MCF 10A (cell line): ENCODE data around the gene LRRC1. TPM values are rescaled to one million over a fixed set of nuclear protein-coding genes. Genes with fewer than 3 reads are reported as not detected.

Experiments used
- BruUV-seq: library from RNA; stranded (reverse); fragments of 400-500 nt; replicated peaks from 2 replicates; lab custom pipeline; 2021; lab: Mats Ljungman, UMichigan
- CTCF ChIA-PET: fragments of 300-600 bp; sonication (Branson Sonifier 250); formaldehyde crosslinking; extraction: SDS; loops from one replicate; lab custom pipeline; 2021; ENCODE audit warnings: antibody characterized with exemption, inconsistent platforms; lab: Yijun Ruan, JAX
- POLR2A ChIA-PET: fragments of 300-600, 350-650 bp; sonication (Branson Sonifier 250); formaldehyde crosslinking; extraction: SDS; loops from one replicate; lab custom pipeline; 2020; ENCODE audit warnings: antibody characterized with exemption, inconsistent platforms; lab: Yijun Ruan, JAX
- DNase-seq: peaks from one replicate; pipeline ENCODE4 v3.0.0-alpha.2; 2018; ENCODE audit not compliant: unreplicated experiment
- H3K27ac Mint-ChIP-seq: one replicate; pipeline ENCODE4 v1.8.0; 2022; ENCODE audit warnings: mild to moderate bottlenecking, low read depth, mixed read lengths; ENCODE audit not compliant: unreplicated experiment
- H3K27me3 Mint-ChIP-seq: one replicate; pipeline ENCODE4 v1.8.0; 2022; ENCODE audit warnings: mixed read lengths; ENCODE audit not compliant: insufficient read depth, unreplicated experiment
- H3K36me3 Mint-ChIP-seq: one replicate; pipeline ENCODE4 v1.8.0; 2022; ENCODE audit warnings: mild to moderate bottlenecking, moderate library complexity, mixed read lengths; ENCODE audit not compliant: insufficient read depth, unreplicated experiment
- H3K4me1 Mint-ChIP-seq: one replicate; pipeline ENCODE4 v1.8.0; 2022; ENCODE audit warnings: mixed read lengths; ENCODE audit not compliant: insufficient read depth, unreplicated experiment
- H3K4me3 Mint-ChIP-seq: one replicate; pipeline ENCODE4 v1.8.0; 2022; ENCODE audit warnings: mild to moderate bottlenecking, moderate library complexity, mixed read lengths; ENCODE audit not compliant: unreplicated experiment
- H3K9me3 Mint-ChIP-seq: one replicate; pipeline ENCODE4 v1.8.0; 2022; ENCODE audit warnings: mixed read lengths; ENCODE audit not compliant: unreplicated experiment
- intact Hi-C: fragments of 100-400 bp; cut with micrococcal nuclease; formaldehyde crosslinking; loops from 2 replicates; pipeline ENCODE4 v1.14.1; 2022
- total RNA-seq: library from RNA; stranded (reverse); gene quantifications from 2 replicates; pipeline ENCODE4 v1.2.3, GENCODE V29; 2022
- TF ChIP-seq, protein P1 (sequence below): fragments of 200-600 bp; IDR thresholded peaks from one replicate; pipeline ENCODE4 v1.8.0; 2022; ENCODE audit warnings: antibody characterized with exemption, mild to moderate bottlenecking; ENCODE audit not compliant: unreplicated experiment

LRRC1 gene
- total RNA-seq, 1 experiment from 2014 or later, result 18.6 TPM

DNA sequence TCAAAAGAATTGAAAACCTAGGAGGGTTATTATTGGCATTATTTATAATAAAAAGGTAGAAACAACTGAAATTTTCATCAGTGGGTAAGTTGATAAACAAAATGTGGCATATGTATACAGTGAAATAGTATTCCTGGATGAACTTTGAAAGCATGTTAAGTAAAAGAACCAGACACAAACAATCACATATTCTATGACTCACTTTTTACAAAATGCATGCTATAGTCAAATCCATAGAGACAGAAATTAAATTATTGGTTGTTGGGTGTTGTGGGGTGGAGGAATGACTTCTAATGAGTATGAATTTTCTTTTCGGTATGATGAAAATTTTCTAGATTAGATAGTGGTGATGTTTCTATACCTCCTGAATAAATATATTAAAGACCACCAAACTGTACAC lies 94.6 kb downstream of the LRRC1 start:
- ChIA-PET POLR2A (interaction anchor here (0.7 kb wide), 1 partner anchor 79 kb away, joined by 3 read pairs; no protein-coding TSS in a partner anchor), CTCF (interaction anchor here (0.5 kb wide), 1 partner anchor 94 kb away, joined by 3 read pairs; the partner anchor contains the start of gene LRRC1)
- TF ChIP-seq, protein P1, sequence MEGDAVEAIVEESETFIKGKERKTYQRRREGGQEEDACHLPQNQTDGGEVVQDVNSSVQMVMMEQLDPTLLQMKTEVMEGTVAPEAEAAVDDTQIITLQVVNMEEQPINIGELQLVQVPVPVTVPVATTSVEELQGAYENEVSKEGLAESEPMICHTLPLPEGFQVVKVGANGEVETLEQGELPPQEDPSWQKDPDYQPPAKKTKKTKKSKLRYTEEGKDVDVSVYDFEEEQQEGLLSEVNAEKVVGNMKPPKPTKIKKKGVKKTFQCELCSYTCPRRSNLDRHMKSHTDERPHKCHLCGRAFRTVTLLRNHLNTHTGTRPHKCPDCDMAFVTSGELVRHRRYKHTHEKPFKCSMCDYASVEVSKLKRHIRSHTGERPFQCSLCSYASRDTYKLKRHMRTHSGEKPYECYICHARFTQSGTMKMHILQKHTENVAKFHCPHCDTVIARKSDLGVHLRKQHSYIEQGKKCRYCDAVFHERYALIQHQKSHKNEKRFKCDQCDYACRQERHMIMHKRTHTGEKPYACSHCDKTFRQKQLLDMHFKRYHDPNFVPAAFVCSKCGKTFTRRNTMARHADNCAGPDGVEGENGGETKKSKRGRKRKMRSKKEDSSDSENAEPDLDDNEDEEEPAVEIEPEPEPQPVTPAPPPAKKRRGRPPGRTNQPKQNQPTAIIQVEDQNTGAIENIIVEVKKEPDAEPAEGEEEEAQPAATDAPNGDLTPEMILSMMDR, result no peak
- Mint-ChIP-seq H3K27ac (no peak overlapping the region), H3K27me3 (no peaks in the 10 kb centered on the region), H3K4me3 (no peak overlapping the region), H3K9me3 (no peaks in the 10 kb centered on the region), H3K4me1 (peaks cover 5% of the 10 kb centered on the region), H3K36me3 (no peaks in the 10 kb centered on the region)
- BruUV-seq, result no TSS peak
- intact Hi-C loops, result no loop called here
- DNase-seq, result no peak

DNA sequence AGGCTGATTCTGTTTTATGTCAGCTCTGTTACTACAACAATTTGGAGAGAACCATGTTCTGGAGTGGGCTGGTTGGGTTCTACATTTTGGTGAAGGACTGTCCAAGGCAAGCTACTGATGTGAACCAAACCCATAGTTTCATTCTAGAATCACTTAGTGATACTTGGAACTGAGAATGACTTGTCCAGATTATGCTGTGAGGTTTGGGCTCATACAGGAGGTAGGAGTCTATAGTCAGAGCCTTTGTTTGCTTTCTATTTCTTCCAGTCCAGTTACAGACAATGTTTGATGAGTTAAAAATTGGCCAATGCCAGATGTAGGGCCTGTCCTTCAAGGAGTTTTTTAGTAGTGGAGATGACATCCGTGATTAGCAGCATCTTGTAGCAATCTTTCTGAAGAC lies 97.9 kb downstream of the LRRC1 start:
- H3K4me1 Mint-ChIP-seq, result peaks cover 15% of the 10 kb centered on the region
- POLR2A ChIA-PET, result no interaction called here
- H3K27me3 Mint-ChIP-seq, result no peaks in the 10 kb centered on the region
- H3K36me3 Mint-ChIP-seq, result no peaks in the 10 kb centered on the region
- CTCF ChIA-PET, result no interaction called here
- TF ChIP-seq, protein P1, result no peak
- no TSS peak for BruUV-seq
- H3K4me3 Mint-ChIP-seq, result no peak overlapping the region
- DNase-seq, result no peak
- intact Hi-C loops, result no loop called here
- H3K9me3 Mint-ChIP-seq, result no peaks in the 10 kb centered on the region
- no peak overlapping the region for H3K27ac Mint-ChIP-seq

DNA sequence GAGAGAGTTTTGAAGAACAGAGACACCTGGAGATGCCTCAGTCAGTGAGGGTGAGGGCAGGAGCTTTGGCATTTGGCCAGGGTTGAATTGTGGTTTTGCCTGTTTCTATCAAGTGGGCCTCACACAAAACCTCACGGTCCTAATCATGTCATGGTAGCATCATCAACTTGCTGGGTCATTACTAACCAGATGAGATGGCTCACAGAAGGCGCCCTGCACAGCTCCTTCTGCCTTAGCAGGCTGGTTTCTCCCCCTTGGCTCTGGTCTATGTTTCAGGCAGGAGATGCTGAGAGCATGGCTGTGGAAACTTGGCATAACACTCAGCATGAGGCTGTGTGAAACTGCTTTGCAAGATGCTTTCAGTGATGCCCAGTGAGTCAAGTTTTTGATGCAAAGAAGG lies 99.3 kb downstream of the LRRC1 start:
- intact Hi-C loops, result no loop called here
- DNase-seq, result peak; percentile 24

DNA sequence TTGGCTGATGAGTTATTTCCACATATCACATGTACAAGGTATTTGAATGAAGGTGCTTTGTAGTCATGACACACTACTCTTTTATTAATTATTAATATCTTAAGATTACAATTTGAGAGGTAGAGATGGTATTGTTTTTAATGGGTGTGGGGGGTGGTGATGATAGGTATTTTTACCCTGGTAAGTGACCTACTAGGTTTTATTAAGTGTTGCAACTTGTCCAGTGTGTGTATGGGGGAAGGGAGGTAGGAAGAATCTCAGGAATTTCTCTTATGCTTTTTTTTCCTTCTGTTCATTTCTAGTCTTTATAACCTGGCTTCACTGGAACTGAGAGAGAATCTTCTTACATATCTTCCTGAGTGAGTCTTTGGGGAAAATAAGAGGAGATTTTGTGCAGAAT lies 101.4 kb downstream of the LRRC1 start:
- BruUV-seq, result no TSS peak
- ChIA-PET CTCF (interaction anchor here (1.1 to 1.2 kb wide), 3 partner anchors 13 to 178 kb away, joined by 3 to 5 read pairs (median 4); no protein-coding TSS in a partner anchor), POLR2A (interaction anchor here (0.5 to 3.8 kb wide), 2 partner anchors 101 to 281 kb away, joined by 3 to 16 read pairs; partner anchors contain the start of gene LRRC1)
- Mint-ChIP-seq H3K4me1 (peaks cover 10% of the 10 kb centered on the region), H3K9me3 (no peaks in the 10 kb centered on the region), H3K36me3 (no peaks in the 10 kb centered on the region), H3K27me3 (no peaks in the 10 kb centered on the region), H3K27ac (no peak overlapping the region), H3K4me3 (no peak overlapping the region)
- DNase-seq, result no peak
- intact Hi-C loops, result no loop called here
- TF ChIP-seq, protein P1, result no peak

More for the DNA sequence above, 99.3 kb downstream of the LRRC1 start:
- Mint-ChIP-seq H3K36me3 (no peaks in the 10 kb centered on the region), H3K27ac (no peak overlapping the region), H3K9me3 (no peaks in the 10 kb centered on the region), H3K4me1 (peaks cover 10% of the 10 kb centered on the region), H3K27me3 (no peaks in the 10 kb centered on the region), H3K4me3 (no peak overlapping the region)
- BruUV-seq, result no TSS peak
- ChIA-PET POLR2A (interaction anchor here (3.8 kb wide), 1 partner anchor 99 kb away, joined by 16 read pairs; the partner anchor contains the start of gene LRRC1), CTCF (no interaction called here)
- TF ChIP-seq, protein P1, result no peak
